Stimulated activated CD4-positive, alpha-beta T cell treated with anti-CD3 and anti-CD28 coated beads, Interleukin-1b, Interleukin-23, amount 100 ng/mL, for 48 hours (primary cell): ENCODE results near the gene RELT.

Experiments used
- DNase-seq: peaks from one replicate; pipeline ENCODE4 v3.0.0-alpha.2; 2020

The RELT gene

DNA sequence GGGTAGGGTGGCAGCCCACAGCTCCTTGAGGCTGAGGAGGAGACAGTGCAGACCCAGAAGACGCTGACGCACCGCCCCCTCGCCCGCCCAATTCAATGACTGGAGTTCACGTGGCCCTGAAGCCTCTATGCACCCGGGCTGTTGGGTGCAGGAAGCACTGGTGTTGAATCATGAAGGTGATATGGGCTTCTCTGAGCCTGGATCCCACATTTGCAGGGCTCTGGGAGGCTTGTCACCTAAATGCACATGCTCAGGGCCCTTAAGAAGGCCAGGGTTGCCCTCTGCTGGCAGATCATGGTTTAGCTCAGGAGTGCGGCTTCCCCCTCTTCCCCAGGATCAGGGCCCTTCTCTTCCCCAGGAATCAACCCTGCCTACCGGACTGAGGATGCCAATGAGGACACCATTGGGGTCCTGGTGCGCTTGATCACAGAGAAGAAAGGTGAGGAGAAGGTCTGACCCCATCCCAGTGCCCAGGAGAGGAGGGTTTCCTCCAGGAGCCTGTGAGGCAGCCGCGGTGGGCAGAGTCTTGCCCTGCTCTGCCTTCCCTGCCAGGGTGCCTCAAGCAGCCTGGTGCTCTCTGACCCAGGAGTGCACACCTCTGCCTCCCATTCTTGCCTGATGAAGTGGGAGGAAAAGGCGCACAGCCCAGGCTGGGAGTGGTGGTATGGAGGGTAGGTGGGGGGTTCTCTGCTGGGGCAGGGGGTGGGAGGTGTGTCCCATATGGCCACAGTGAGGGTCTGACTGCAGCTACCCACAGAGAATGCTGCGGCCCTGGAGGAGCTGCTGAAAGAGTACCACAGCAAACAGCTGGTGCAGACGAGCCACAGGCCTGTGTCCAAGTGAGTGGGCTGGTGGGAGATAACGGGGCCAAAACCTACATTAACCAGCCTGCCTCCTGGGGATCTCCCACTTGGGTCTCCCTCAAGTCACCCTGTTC, 17.5 kb downstream of the RELT start:
- DNase-seq, result peak; percentile 59

DNA sequence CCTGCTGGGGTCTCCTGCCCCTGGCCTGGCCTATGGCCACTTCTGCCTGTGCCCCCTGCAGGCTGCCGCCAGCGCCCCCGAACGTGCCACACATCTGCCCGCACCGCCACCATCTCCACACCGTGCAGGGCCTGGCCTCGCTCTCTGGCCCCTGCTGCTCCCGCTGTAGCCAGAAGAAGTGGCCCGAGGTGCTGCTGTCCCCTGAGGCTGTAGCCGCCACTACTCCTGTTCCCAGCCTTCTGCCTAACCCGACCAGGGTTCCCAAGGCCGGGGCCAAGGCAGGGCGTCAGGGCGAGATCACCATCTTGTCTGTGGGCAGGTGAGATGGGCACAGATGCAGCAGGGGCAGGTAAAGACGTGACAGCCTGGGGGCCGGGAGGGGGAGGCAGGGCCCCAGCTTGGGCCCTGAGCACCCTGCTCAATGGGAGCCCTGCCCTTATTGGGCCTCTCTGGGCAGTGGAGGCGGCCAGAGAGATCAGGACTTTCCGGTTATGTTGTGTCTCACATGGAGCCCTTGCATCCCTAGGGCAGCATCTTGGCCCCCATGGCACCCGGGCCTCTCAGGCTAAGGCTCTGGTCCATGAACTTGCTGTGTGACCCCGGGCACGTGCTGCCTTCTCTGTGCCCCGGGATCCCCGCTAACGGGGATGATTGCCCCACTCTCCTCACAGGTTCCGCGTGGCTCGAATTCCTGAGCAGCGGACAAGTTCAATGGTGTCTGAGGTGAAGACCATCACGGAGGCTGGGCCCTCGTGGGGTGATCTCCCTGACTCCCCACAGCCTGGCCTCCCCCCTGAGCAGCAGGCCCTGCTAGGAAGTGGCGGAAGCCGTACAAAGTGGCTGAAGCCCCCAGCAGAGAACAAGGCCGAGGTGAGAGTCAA, 18.5 kb downstream of the RELT start:
- DNase-seq, result no peak

DNA sequence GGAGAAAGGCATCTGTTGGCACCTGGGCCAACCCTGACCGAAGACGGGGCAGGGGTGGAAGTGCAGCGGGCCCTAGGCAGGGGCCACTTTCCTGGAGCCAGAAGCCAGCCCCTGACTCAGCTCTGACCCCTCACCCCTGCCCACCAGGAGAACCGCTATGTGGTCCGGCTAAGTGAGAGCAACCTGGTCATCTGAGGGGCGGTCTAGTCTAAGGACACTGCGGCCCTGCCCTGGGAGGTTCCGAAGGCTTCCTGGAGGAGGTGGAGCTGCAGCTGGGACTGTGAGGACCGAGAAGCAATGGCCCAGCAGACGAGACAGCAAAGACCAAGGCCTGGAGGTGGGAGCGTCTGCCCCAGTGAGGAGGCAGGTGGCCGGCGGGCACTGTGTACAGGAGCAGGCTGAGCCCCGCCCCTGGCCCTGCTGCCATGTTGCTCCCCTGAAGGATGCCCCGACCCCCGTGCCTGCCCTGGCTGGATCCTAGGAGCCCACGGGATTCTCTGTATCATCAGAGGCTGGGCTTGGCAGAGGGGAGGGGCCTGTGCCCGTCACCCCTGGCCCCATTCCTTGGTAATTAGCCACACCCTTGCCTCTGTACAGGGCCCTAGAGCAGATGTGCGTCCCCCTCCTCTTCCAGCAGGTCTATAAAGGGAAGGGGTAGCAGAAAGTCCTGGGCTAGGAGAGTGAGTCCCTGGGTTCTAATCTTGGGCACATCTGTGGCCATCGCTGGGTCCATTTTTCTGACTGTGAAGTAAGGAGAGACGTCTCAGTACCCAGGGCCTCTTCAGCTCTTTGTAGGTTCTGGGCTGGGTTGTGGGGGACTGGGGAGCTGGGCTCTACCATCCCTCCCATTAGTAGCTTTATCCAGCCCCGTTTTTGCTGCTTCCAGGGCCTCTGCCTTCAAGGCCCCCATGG, 19.4 kb downstream of the RELT start:
- no peak for DNase-seq

DNA sequence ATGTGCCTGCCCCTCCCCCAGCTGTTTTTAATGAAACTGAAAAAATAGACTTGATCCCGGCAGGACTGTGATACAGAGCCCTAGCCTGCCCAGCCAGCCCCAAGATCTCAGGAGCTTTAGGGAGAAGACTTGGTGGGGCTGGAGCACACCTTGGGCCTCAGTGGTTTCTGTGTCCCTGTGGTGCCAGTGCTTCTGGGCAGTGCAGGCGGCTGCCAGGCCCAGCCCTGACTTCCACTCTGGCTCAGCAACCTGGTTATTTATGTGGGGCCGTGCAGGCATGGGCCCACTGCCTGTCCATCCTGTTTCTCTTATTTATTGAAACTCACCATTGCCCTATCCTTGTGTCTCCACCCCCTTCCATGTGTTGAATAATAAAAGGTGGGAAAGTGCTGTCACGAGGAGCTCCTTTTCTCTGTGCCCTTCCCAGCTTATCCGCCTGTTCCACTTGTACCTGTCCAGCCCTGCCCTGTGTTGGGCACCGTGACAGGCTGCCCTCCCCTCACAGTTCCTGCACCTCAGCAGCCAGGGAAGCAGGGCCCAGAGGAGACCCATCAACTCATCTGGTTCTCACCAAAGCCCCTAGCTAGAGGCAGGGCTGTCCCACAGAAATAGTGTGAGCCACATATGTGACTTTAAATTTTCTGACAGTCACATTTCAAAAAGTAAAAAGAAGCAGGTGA, 20.2 kb downstream of the RELT start:
- no peak for DNase-seq

DNA sequence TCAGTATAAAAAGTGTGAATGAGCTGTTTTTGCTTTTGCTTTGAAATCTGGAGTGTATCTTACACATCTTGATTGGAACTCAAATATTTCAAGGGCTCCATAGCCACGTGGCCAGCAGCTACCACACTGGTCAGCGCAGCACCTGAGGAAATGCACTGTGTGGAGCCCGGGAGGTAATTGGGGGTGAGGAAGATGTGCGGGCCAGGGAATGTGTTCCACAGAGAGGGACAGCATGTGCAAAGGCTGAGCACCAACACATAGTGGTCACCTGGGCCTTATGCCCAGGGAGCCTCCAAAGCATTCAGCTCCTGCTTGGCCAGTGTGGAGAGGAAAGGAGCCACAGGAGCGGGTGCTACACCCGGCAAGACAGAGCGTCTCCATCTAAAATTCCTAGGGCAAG, 20.8 kb downstream of the RELT start:
- DNase-seq, result no peak

DNA sequence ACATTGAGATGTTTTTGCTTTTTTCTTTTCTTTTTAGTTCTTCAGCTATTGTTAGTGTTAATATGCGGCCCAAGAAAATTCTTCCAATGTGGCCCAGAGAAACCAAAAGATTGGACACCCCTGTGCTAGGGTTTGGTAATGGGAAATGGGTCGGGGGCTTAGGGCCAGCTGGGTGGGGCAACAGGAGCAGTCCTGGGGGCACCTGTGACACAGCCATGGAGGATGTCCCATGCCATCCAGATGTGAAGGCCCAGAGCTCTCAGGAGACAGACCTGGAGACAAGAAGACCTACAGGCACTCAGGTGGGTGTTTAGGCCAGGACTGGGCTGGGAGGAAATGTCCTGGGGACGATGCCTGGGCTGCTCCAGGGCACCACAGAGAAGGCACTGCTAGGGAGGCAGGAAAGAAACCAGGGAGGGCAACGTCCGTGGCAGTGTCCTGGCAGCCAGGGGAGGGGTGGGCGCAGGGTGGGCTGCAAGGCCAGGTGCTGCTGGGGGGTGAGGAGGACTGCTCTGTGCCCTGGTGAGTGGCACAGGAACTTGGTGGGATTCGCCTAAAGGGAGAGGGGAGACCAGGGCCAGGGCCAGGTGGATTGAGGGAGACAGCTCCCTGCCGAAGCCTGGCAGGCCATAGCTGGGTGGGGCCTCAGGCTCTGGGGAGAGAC, 21.4 kb downstream of the RELT start:
- DNase-seq, result no peak

DNA sequence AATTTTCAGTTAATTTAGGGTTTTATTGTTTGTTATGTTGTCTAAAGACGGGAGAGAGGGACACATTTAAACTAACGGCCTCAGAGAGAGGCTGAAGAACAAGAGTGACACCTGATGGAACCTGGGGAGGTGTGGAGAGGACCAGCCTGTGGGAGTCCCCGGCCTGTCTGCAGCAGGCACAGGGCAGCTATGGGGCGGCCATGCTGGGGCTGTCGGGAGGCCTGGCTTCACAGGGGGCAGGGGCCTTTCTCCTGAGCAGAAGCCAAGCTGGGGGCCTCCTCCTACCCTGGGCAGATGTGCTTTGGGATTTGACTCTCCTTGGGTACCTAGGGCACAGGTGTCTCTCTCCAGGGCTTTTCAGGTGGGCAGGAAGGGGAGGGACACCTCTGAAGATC, 21.9 kb downstream of the RELT start:
- DNase-seq, result no peak

DNA sequence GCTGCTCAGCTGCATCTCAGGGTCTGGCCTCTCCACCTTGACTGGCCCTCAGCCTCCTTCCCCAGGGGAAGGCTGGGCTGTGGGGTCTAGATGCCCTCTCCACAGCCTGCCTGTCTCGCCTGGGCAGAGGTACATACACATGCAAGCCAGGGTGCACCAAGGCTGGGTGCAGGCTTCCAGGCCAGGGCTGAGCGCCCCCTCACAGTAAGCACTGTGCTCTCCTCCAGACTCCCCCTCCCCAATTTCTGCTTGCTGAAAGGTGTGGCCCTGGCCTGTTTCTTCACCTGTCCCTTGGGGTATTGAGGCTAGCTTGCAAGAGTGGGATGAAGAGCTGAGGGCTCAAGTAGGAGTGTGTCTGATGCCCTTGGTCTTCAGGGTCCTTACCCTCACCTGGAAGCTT, 22.5 kb downstream of the RELT start:
- no peak for DNase-seq

DNA sequence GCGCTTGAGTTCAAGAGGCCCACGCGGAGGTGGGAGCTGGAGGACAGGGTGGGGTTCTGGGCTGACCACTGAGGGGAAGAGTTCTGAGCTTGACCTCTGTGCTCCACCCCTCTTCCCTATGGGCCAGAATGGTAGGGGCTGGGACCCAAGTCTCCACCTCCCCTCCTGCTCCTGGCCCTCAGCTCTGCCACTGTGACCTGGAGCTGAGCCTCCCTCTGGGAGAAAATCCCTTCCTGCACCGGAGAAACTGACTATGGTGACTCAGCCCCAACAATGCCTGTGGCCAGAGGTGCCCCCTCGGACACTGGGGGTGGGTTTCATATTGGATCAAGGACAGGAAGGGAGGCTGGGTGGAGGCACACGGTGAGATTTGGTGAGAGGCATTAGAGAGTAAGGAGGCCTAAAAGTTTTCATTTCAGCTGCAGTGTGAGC, 23.0 kb downstream of the RELT start:
- DNase-seq, result no peak

DNA sequence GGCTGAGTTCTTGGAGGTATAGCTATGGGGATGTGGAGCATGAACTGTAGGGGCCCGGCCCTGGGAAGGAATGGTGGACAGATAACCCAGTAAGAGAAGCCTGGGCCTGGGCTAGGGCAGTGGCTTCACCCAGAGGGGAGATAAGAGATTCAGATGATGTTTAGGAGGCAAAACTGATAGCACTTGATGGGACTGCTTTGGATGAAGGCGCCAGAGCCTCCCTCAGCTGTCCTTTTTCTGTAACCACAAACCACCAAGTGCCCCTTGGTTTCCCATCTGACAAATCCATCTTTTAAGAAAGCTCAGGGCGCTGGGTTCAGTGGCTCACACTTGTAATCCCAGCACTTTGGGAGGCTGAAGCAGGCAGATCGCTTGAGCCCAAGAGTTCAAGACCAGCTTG, 23.4 kb downstream of the RELT start:
- no peak for DNase-seq

DNA sequence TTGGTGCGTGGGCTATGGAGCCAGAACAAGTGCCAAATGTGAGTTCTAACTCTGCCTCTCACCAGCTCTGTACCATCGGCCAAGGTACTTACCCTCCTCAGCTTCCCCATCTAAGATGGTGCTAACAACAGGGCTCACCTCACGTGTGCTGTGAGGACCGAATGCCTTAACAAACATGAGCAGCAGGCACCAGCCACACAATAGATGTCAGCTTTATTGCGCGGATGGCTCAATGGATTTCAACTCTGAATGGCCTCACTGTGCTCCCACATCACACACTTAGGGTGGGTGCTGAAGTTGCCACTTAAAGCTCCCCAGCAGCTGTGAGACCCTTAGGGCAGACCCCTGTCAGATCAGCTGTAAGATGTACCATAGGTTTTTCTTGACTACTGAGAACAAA, 24.1 kb downstream of the RELT start:
- DNase-seq, result no peak

DNA sequence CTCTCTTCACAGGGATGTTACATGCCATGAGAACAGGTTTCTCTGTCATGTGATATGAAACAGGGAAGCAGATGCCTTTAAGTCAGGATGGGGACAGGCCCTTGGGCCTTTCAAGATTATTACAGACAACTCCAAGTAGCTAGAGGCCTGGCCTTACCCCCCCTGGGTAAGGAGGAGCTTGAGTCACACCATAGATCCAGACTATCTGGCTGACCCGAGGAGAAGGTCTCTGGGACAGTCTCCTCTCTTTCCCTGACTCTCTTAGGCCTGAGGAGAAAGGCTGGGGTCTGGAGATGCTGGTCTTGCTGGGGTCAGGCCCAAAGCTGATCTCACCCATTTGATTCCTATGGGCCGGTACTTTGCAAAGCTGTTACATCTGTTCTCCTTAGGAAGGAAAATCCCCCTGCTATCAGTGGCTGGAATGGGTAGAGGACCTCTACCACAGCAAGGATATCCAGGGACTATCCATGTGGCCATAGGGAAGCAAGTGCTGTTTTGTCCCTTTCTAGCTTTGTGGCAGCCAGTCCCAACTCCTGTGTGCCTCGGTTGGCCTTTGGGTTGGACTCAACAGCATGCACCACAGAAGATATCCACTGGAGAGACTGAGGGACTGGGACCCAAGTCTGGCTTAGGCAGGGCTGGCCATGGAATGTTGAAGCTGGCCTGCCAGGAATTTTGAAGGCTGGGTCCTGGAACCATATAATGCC, 25.2 kb downstream of the RELT start:
- no peak for DNase-seq

DNA sequence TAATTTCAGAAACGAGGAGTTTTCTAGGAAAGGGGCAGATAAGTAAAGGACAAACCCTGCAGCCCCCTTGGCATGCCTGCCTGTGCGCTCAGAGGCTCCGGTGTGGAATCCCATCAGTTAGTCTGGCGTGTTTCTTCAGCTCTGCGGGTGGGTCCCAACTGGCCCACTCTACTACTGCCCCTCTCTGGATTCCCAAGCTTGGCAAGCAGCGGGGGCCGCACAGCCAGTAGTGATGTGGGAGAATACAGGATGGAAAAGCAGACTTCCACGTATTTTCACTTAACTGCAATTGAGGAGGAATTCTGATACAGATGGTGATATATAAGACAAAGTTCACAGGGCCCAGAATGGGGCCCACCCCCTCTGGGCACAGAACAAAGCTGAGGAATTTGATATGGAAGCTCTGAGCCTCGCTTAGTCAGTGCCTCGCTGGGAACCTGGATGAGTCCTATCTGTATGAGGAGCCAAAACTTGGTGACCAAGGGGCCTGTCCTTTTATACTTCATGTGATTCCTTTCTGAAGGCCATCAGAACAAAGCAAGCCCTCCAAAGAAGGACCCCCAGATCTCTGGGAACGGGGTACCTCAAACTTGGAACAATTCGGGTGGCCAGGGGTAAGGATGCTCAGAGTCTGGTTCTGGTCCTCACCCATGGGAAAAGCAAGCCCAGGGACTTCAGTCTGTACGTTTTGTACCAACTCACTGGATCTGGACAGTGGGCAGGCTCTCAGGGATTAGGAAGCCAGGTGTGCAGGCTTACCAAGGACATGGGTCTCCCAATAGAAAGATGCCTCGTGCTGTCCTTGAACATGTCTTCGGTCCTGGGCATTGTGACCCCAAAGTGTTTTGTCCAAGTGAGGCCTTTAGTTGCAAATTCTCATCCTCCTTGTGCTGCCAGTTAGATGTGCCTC, 26.0 kb downstream of the RELT start:
- no peak for DNase-seq

DNA sequence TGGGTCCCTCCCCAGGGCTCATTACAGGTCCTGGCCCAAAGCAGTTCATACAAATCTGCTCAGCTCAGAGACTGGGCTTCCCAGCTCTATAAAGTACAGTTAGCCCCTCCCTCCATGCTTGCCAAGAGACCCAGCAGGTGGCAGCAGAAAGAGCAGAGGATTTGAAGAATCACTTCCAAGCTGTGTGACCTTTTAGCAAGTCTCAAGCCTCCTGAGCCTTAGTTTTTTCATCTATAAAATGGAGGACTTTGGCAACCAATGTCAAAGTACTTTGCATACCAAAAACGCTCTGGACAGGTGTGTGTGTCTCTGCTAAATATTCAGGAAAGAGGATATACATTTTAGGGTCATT, 26.6 kb downstream of the RELT start:
- DNase-seq, result no peak

DNA sequence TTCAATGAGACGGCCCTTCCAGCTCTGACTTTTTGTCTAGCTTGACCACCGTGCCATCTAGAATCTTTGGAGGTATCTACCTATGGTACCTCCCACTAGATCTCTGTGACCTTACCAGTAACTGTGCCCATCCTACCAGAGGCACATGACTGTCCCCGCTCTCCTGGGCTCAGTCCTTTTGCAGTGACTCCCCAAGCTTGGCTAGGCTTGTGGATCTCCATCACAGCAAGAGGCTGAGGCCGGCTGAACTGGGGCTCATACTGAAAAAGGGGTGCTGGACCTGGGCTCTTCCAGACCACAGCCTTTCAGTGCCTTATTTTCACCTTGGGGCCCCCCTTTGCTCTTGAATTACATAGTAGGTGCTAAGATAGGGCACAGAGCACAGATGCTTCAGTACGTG, 27.3 kb downstream of the RELT start:
- DNase-seq, result no peak

DNA sequence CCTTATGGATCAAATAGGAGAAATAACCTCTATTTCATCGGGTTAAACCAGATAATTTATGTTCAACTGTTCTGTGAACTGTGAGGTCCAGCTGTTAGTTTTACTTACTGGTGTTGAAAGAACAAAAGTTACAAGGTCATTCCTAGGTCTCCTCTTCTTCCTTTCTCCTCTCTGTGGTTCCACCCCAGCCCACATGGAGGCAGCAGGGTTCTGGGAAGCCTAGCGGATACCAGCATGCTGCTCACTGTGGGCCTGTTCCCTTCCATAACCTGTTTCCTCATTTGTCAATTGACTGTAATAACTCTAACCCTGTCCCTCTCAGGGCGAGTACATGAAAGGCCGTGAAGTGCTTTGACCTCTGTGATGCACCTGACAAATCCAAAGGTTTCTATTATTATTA, 27.8 kb downstream of the RELT start:
- no peak for DNase-seq

DNA sequence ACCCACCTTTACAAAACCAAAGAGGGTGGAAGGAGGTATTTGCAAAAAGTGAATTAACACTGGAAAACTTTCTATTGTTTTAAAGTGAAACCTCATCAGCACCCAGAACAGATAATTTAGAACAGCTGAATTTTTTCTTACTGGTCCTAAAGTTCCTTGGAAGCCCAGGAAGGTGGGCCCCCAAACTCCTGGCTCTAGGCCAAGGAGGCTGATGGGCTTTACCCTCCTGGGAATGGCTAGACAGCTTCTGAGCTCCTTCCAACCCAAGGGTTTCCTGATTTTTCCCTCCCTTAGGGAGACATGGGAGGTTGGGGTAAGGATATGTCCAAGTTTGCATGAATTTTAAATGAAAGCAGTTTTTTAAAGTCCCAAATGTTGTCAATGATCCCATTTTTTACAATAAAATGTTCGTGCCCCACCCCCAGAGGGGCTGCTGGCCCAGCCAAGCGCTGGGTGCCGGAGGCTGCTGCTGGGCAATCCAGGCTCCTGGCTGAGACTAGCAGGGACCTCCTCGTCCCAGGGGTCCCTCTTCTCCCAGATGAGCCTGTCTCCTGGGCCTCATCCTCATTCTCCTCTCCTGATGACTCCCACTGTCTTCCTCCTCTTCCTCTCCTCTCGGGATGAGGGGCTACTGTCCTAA, 28.4 kb downstream of the RELT start:
- DNase-seq, result no peak

DNA sequence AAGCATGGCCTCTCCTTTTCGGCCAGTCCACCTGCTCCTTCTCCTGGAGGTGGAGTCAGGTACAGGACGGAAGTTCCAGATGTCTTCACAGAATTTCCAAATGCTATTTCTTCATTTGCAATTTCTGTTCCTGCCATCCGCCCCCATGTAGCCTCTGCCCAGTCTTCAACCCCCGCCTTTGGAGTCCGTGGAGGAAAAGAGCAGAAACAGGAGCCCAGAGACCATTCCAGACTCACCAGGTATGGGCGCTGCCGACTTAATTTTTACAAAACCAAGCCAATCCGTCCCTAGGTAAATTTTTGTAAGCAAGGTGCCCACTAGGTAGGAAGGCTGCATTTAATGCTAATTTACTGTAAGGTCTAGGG, 28.9 kb downstream of the RELT start:
- DNase-seq, result no peak

DNA sequence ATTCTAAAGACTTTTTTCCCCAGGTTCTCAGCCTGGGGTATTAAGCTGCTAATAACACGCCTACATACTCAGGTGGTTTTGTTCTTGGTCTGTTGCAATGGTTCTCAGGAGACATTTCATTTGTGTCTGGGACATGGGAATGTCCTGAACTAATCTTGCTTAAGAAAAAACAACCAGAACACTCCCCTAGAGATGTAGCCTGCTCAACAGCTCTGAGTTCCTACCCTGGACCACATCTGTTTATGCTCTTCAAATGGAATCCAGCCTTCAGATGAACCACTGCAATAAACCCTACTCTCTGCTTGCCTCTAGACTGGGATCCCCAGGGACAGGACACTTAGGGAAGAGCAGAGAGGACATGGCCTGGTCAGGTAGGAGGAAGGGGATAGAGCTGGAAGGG, 29.9 kb downstream of the RELT start:
- DNase-seq, result no peak

DNA sequence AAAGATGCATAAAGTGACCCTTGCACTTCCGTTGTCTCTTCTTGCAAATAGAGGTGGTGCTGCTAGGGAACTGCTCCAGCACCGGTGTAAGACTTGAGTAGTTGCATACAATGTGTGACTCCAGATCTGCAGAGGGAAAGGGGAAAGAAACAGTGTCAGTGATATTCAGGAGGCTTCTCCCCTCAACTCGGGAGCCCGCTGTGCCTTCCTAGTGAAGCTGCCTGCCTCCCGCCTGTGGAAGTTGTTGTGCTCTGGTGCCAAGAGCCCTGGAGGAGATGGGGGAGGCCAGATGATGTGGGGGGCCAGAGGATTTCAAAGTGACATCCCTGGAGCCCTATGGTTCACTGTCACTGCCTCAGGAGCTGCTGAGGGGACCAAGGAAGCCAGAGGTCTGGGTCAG, 30.4 kb downstream of the RELT start:
- no peak for DNase-seq
